HG02678 (cell line): Measurements from ENCODE around the gene SIK3.
"Not testable (repeated sequence)": the region's sequence is repeated elsewhere in the genome, so short reads cannot be mapped to it uniquely, and the experiment has no call there.

Experiments
- ATAC-seq: cut with Tn5 transposase; IDR thresholded peaks from one replicate; pipeline ENCODE4 v1.9.1; 2021; ENCODE audit warnings: mild to moderate bottlenecking, moderate library complexity; ENCODE audit not compliant: unreplicated experiment

SIK3 gene

GRCh38 chr11:116808262-116809175, 289.7 kb downstream of the SIK3 start:
- no peak for ATAC-seq

- ATAC-seq: no peak
Measured at GRCh38 chr11:116807601-116808261, 290.5 kb downstream of the SIK3 start.

GRCh38 chr11:116804001-116804400, 294.2 kb downstream of the SIK3 start:
- ATAC-seq: no peak

- not testable (repeated sequence) for ATAC-seq
Measured at GRCh38 chr11:116801662-116802061, 296.6 kb downstream of the SIK3 start.

- no peak for ATAC-seq
Measured at GRCh38 chr11:116800610-116801009, 297.6 kb downstream of the SIK3 start.

- ATAC-seq: no peak
Measured at GRCh38 chr11:116798368-116798767, 299.9 kb downstream of the SIK3 start.

- no peak for ATAC-seq
Measured at GRCh38 chr11:116797816-116798215, 300.4 kb downstream of the SIK3 start.

GRCh38 chr11:116796548-116796947, 301.7 kb downstream of the SIK3 start:
- ATAC-seq: no peak

- no peak for ATAC-seq
Measured at GRCh38 chr11:116794851-116795250, 303.4 kb downstream of the SIK3 start.

GRCh38 chr11:116793772-116794097, 304.5 kb downstream of the SIK3 start:
- ATAC-seq: no peak
